ENCODE results near the gene XXYLT1. TPM values are rescaled to one million over a fixed set of nuclear protein-coding genes. Genes with fewer than 3 reads are reported as not detected.

The XXYLT1 gene
- total RNA-seq, 4 donors from 2014 or later: 5.4 to 18.2 (median 6.9) TPM

GRCh38 chr3:195170496-195170895 lies 100.5 kb downstream of the XXYLT1 start:
- H3K36me3 ChIP-seq: no peaks in the 10 kb centered on the region
- TF ChIP-seq POLR2A (IDR thresholded peaks at IDR 0.05): no peak
- no peak for TF ChIP-seq CTCF (IDR thresholded peaks at IDR 0.05)
- H3K27ac ChIP-seq: no peak overlapping the region
- no peaks in the 10 kb centered on the region for H3K27me3 ChIP-seq
- no peak for DNase-seq
- no peaks in the 10 kb centered on the region for H3K4me1 ChIP-seq
- no peaks in the 10 kb centered on the region for H3K9me3 ChIP-seq
- H3K4me3 ChIP-seq: no peak overlapping the region

- Histone ChIP-seq H3K27me3 (no peaks in the 10 kb centered on the region), H3K9me3 (no peaks in the 10 kb centered on the region), H3K27ac (no peak overlapping the region), H3K36me3 (no peaks in the 10 kb centered on the region), H3K4me1 (no peaks in the 10 kb centered on the region), H3K4me3 (no peak overlapping the region)
- TF ChIP-seq POLR2A (IDR thresholded peaks at IDR 0.05): no peak
- no peak for DNase-seq
Observed at GRCh38 chr3:195169011-195169649, 101.8 kb downstream of the XXYLT1 start.

DNA sequence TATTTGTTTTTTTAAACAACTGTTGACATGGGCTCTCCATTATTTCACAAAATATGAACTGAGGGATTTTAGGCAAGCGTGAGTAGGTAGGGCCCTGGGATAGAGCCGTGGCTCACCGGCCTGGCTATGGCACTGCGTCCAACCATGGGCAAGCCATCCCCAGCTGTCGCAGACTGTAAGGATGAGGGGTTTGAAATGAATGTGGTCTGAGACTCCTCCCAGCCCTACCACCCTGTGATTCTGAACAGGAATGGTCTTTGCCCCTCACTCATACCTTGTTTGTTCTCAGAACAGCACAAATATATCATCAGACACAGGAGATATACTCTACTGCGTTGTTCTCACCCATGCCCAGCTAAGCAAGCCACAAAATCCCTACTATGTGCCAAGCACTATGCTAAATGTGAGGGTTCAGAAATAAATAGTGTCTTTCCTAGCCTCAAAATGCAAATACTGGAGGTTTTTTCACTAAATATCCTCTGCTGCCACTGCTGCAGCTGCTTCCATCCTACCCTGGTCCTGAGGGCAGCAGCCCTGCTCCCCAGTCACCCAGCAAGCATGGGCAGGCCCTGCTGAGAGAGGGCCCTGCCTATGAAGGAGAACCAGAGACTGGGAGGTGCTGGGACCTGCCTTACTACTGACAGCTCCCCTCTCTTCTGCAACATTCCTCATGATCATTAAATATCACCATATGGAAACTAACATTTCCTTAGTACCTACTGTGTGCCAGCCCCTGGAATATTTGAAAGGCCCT lies 102.8 kb downstream of the XXYLT1 start:
- Histone ChIP-seq H3K4me1 (no peaks in the 10 kb centered on the region), H3K27me3 (no peaks in the 10 kb centered on the region), H3K9me3 (no peaks in the 10 kb centered on the region), H3K36me3 (no peaks in the 10 kb centered on the region), H3K27ac (no peak overlapping the region), H3K4me3 (no peak overlapping the region)
- TF ChIP-seq POLR2A (IDR thresholded peaks at IDR 0.05): no peak
- no peak for TF ChIP-seq CTCF (IDR thresholded peaks at IDR 0.05)
- DNase-seq: no peak

- Histone ChIP-seq H3K4me1 (peaks cover 0 to 6% (median 5%) of the 10 kb centered on the region in 4 donors), H3K27ac (no peak overlapping the region), H3K9me3 (no peaks in the 10 kb centered on the region), H3K27me3 (no peaks in the 10 kb centered on the region), H3K4me3 (no peak overlapping the region), H3K36me3 (no peaks in the 10 kb centered on the region)
- DNase-seq: no peak
- TF ChIP-seq POLR2A (IDR thresholded peaks at IDR 0.05): no peak
- TF ChIP-seq CTCF (IDR thresholded peaks at IDR 0.05): no peak
Observed at GRCh38 chr3:195165790-195166189, 105.2 kb downstream of the XXYLT1 start.

DNA sequence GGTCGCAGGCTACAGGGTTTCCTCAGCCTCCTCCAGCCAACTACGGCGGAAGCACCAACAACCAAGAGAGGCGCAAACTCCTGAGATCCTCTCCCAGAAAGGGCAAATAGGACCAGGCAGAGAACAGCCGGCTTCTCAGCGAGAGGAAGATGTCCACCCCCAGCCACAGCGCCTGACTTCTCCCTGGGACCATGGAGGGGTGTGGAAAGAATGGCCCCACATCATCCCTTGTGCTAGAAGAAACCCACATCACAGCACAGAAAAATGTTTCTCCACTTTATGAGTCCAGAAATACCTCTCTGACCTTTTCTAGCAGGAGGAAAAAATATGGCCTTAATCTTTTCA lies 105.7 kb downstream of the XXYLT1 start:
- DNase-seq: no peak
- Histone ChIP-seq H3K27me3 (no peaks in the 10 kb centered on the region), H3K27ac (no peak overlapping the region), H3K9me3 (no peaks in the 10 kb centered on the region), H3K4me1 (peaks cover 0 to 12% (median 5%) of the 10 kb centered on the region in 4 donors), H3K36me3 (no peaks in the 10 kb centered on the region), H3K4me3 (no peak overlapping the region)
- no peak for TF ChIP-seq CTCF (IDR thresholded peaks at IDR 0.05)
- TF ChIP-seq POLR2A (IDR thresholded peaks at IDR 0.05): no peak

DNA sequence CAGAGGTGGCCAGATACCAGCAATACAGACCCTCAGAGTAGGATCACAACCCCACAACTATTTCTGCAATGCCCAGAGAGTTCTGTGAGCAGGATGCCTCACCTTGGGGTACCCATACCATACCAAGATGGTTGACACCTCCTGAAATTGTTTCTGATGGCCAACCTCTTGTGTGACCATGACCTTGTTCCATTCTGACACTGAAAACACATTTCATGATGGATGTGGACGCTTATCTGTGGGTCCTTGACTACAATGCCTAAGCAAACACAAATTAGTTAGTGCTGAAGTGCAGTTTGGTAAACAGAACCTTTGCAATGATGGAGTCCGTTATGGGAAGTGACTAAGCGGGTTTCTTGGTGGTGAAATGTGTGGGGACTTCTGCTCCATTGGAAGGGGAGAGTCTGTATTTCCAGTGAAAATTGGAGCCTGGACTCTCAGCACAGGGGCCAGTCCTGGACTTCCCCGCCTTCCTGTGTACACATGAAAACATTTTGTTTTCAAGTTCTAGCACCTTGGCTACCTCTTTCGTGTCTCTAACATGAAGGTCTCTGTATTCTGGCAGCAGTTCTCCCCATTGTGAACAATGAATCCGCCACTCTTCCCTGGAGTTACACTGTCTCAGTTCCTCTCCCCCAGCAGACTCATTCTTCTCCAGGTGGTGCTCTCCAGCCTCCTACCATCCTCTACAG lies 106.2 kb downstream of the XXYLT1 start:
- no peak for TF ChIP-seq CTCF (IDR thresholded peaks at IDR 0.05)
- no peak for TF ChIP-seq POLR2A (IDR thresholded peaks at IDR 0.05)
- Histone ChIP-seq H3K36me3 (no peaks in the 10 kb centered on the region), H3K9me3 (no peaks in the 10 kb centered on the region), H3K4me3 (no peak overlapping the region), H3K27ac (no peak overlapping the region), H3K27me3 (no peaks in the 10 kb centered on the region), H3K4me1 (peaks cover 0 to 16% (median 5%) of the 10 kb centered on the region in 4 donors)
- DNase-seq: no peak
